Muscle layer of duodenum (tissue), 2 donors: ENCODE data around the gene FBLN1.
A peak's percentile ranks its signal among the peaks of the same experiment; 100 is the strongest.

Experiments used
- H3K27ac ChIP-seq: one replicate; pipeline ENCODE4 v1.7.0; 2013; ENCODE audit warnings: mild to moderate bottlenecking, low read length
- H3K27me3 ChIP-seq: one replicate; pipeline ENCODE4 v1.7.0; 2013; ENCODE audit warnings: low read depth, mild to moderate bottlenecking, control low read depth, low read length
- H3K36me3 ChIP-seq, 2 donors: one replicate each; pipeline ENCODE4 v1.7.0; 2013; ENCODE audit warnings: low read length in 2 of 2, control low read depth in 1 of 2, mild to moderate bottlenecking in 1 of 2; ENCODE audit not compliant: insufficient read depth in 2 of 2, control insufficient read depth in 1 of 2
- H3K4me1 ChIP-seq, 2 donors: one replicate each; pipeline ENCODE4 v1.7.0; 2013; ENCODE audit warnings: low read length in 2 of 2, mild to moderate bottlenecking in 2 of 2, control low read depth in 1 of 2, moderate library complexity in 1 of 2; ENCODE audit not compliant: insufficient read depth in 2 of 2, control insufficient read depth in 1 of 2
- H3K4me3 ChIP-seq, 2 donors: one replicate each; pipeline ENCODE4 v1.7.0; 2013; ENCODE audit warnings: low read length in 2 of 2, low read depth in 1 of 2, mild to moderate bottlenecking in 1 of 2
- H3K9me3 ChIP-seq, 2 donors: one replicate each; pipeline ENCODE4 v1.7.0; 2013; ENCODE audit warnings: low read length in 2 of 2, control low read depth in 1 of 2, mild to moderate bottlenecking in 1 of 2; ENCODE audit not compliant: control insufficient read depth in 1 of 2
- donor health status: healthy.

FBLN1 gene

GRCh38 chr22:45506816-45507360 lies 4.2 kb downstream of the FBLN1 start:
- H3K27ac ChIP-seq, result peak overlapping the region; percentile 0
- peak overlapping the region in 1 of 2 donors; percentile 6 for H3K4me3 ChIP-seq
- no peaks in the 10 kb centered on the region for H3K36me3 ChIP-seq
- H3K9me3 ChIP-seq, result no peaks in the 10 kb centered on the region
- peaks cover 15% of the 10 kb centered on the region for H3K27me3 ChIP-seq
- H3K4me1 ChIP-seq, result peaks cover 3 to 13% of the 10 kb centered on the region in 2 donors

GRCh38 chr22:45507798-45508197 lies 5.1 kb downstream of the FBLN1 start:
- no peak overlapping the region for H3K27ac ChIP-seq
- no peaks in the 10 kb centered on the region for H3K36me3 ChIP-seq
- H3K27me3 ChIP-seq, result peaks cover 12% of the 10 kb centered on the region
- peaks cover 3 to 14% of the 10 kb centered on the region in 2 donors for H3K4me1 ChIP-seq
- H3K4me3 ChIP-seq, result no peak overlapping the region
- H3K9me3 ChIP-seq, result no peaks in the 10 kb centered on the region

GRCh38 chr22:45508814-45509213 lies 6.1 kb downstream of the FBLN1 start:
- no peaks in the 10 kb centered on the region for H3K36me3 ChIP-seq
- H3K9me3 ChIP-seq, result no peaks in the 10 kb centered on the region
- H3K4me3 ChIP-seq, result no peak overlapping the region
- peaks cover 3 to 12% of the 10 kb centered on the region in 2 donors for H3K4me1 ChIP-seq
- no peak overlapping the region for H3K27ac ChIP-seq
- peaks cover 5% of the 10 kb centered on the region for H3K27me3 ChIP-seq

GRCh38 chr22:45510376-45511232 lies 7.9 kb downstream of the FBLN1 start:
- peak overlapping the region; percentile 33 for H3K27ac ChIP-seq
- H3K36me3 ChIP-seq, result no peaks in the 10 kb centered on the region
- no peaks in the 10 kb centered on the region for H3K27me3 ChIP-seq
- no peaks in the 10 kb centered on the region for H3K9me3 ChIP-seq
- no peak overlapping the region for H3K4me3 ChIP-seq
- peaks cover 3 to 10% of the 10 kb centered on the region in 2 donors for H3K4me1 ChIP-seq

- H3K36me3 ChIP-seq, result no peaks in the 10 kb centered on the region
- peaks cover 8 to 14% of the 10 kb centered on the region in 2 donors for H3K4me1 ChIP-seq
- H3K27ac ChIP-seq, result no peak overlapping the region
- H3K4me3 ChIP-seq, result no peak overlapping the region
- H3K9me3 ChIP-seq, result no peaks in the 10 kb centered on the region
- no peaks in the 10 kb centered on the region for H3K27me3 ChIP-seq
These were observed 9.2 kb downstream of the FBLN1 start for GRCh38 chr22:45511847-45512261.

- Histone ChIP-seq H3K27me3 (no peaks in the 10 kb centered on the region), H3K36me3 (no peaks in the 10 kb centered on the region), H3K4me1 (peaks cover 8 to 14% of the 10 kb centered on the region in 2 donors), H3K4me3 (no peak overlapping the region), H3K27ac (no peak overlapping the region), H3K9me3 (no peaks in the 10 kb centered on the region)
These were observed 9.7 kb downstream of the FBLN1 start for GRCh38 chr22:45512363-45512762.

GRCh38 chr22:45515676-45516075 lies 13.0 kb downstream of the FBLN1 start:
- no peak overlapping the region for H3K27ac ChIP-seq
- peaks cover 4 to 14% of the 10 kb centered on the region in 2 donors for H3K4me1 ChIP-seq
- no peaks in the 10 kb centered on the region for H3K36me3 ChIP-seq
- no peaks in the 10 kb centered on the region for H3K9me3 ChIP-seq
- no peak overlapping the region for H3K4me3 ChIP-seq
- no peaks in the 10 kb centered on the region for H3K27me3 ChIP-seq

GRCh38 chr22:45516163-45516562 lies 13.5 kb downstream of the FBLN1 start:
- H3K4me1 ChIP-seq, result peaks cover 4 to 15% of the 10 kb centered on the region in 2 donors
- no peak overlapping the region for H3K27ac ChIP-seq
- H3K4me3 ChIP-seq, result no peak overlapping the region
- no peaks in the 10 kb centered on the region for H3K36me3 ChIP-seq
- H3K27me3 ChIP-seq, result no peaks in the 10 kb centered on the region
- no peaks in the 10 kb centered on the region for H3K9me3 ChIP-seq

GRCh38 chr22:45516923-45517675 lies 14.4 kb downstream of the FBLN1 start:
- H3K4me3 ChIP-seq, result no peak overlapping the region
- no peaks in the 10 kb centered on the region for H3K36me3 ChIP-seq
- no peak overlapping the region for H3K27ac ChIP-seq
- H3K4me1 ChIP-seq, result peaks cover 4 to 23% of the 10 kb centered on the region in 2 donors
- no peaks in the 10 kb centered on the region for H3K27me3 ChIP-seq
- H3K9me3 ChIP-seq, result no peaks in the 10 kb centered on the region

- Histone ChIP-seq H3K9me3 (no peaks in the 10 kb centered on the region), H3K27ac (no peak overlapping the region), H3K36me3 (no peaks in the 10 kb centered on the region), H3K27me3 (no peaks in the 10 kb centered on the region), H3K4me1 (peaks cover 4 to 18% of the 10 kb centered on the region in 2 donors), H3K4me3 (no peak overlapping the region)
These were observed 15.5 kb downstream of the FBLN1 start for GRCh38 chr22:45518136-45518535.

- peaks cover 4 to 17% of the 10 kb centered on the region in 2 donors for H3K4me1 ChIP-seq
- H3K36me3 ChIP-seq, result no peaks in the 10 kb centered on the region
- no peaks in the 10 kb centered on the region for H3K27me3 ChIP-seq
- no peak overlapping the region for H3K27ac ChIP-seq
- H3K4me3 ChIP-seq, result no peak overlapping the region
- no peaks in the 10 kb centered on the region for H3K9me3 ChIP-seq
These were observed 15.9 kb downstream of the FBLN1 start for GRCh38 chr22:45518580-45518991.
